Astrocyte (in vitro differentiated cells and primary cell): ENCODE data around the gene ANO4. TPM values are rescaled to one million over a fixed set of nuclear protein-coding genes. Genes with fewer than 3 reads are reported as not detected.

ENCODE experiments used
- DNase-seq: peaks from one replicate; pipeline ENCODE4 v3.0.0-alpha.2; 2010; ENCODE audit warnings: low read depth
- FAIRE-seq: peaks from 2 replicates; lab custom pipeline; 2011; peaks lifted over from hg19 to GRCh38; lab: Jason Lieb, UNC
- H2AFZ ChIP-seq: 2 replicates; pipeline ENCODE4 v1.6.0; 2012; ENCODE audit warnings: low read depth, low read length, inconsistent platforms
- H3K27ac ChIP-seq: 2 replicates; pipeline ENCODE4 v1.5.1; 2011; ENCODE audit warnings: low read depth, low read length, inconsistent platforms
- H3K27me3 ChIP-seq: 2 replicates; pipeline ENCODE4 v1.6.0; 2011; ENCODE audit warnings: low read length, inconsistent platforms; ENCODE audit not compliant: insufficient read depth
- H3K36me3 ChIP-seq: 2 replicates; pipeline ENCODE4 v1.5.1; 2011; ENCODE audit warnings: low read length, inconsistent platforms; ENCODE audit not compliant: insufficient read depth
- H3K4me1 ChIP-seq: 2 replicates; pipeline ENCODE4 v1.5.1; 2011; ENCODE audit warnings: low read length, inconsistent platforms; ENCODE audit not compliant: insufficient read depth
- H3K4me2 ChIP-seq: 2 replicates; pipeline ENCODE4 v1.6.0; 2012; ENCODE audit warnings: low read length, inconsistent platforms
- H3K4me3 ChIP-seq: 2 replicates; pipeline ENCODE4 v1.5.1; 2011; ENCODE audit warnings: low read depth, mild to moderate bottlenecking, low read length, inconsistent platforms; ENCODE audit not compliant: insufficient read depth
- H3K79me2 ChIP-seq: 2 replicates; pipeline ENCODE4 v1.6.0; 2012; ENCODE audit warnings: mild to moderate bottlenecking, low read length, inconsistent platforms; ENCODE audit not compliant: insufficient read depth
- H3K9ac ChIP-seq: 2 replicates; pipeline ENCODE4 v1.6.0; 2012; ENCODE audit warnings: mild to moderate bottlenecking, low read length, inconsistent platforms
- H3K9me3 ChIP-seq: 2 replicates; pipeline ENCODE4 v1.5.1; 2012; ENCODE audit warnings: low read depth, mild to moderate bottlenecking, low read length, inconsistent platforms; ENCODE audit not compliant: insufficient read depth
- H4K20me1 ChIP-seq: 2 replicates; pipeline ENCODE4 v1.6.0; 2012; ENCODE audit warnings: low read length, inconsistent platforms; ENCODE audit not compliant: insufficient read depth
- H3K27ac Mint-ChIP-seq: one replicate; pipeline ENCODE4 v1.8.0; 2021; ENCODE audit warnings: mild to moderate bottlenecking, mixed read lengths; ENCODE audit not compliant: unreplicated experiment
- H3K27me3 Mint-ChIP-seq: one replicate; pipeline ENCODE4 v1.8.0; 2021; ENCODE audit warnings: low read depth, mixed read lengths; ENCODE audit not compliant: unreplicated experiment
- H3K36me3 Mint-ChIP-seq: one replicate; pipeline ENCODE4 v1.8.0; 2021; ENCODE audit warnings: low read depth, mixed read lengths; ENCODE audit not compliant: unreplicated experiment
- H3K4me1 Mint-ChIP-seq: one replicate; pipeline ENCODE4 v1.8.0; 2021; ENCODE audit warnings: low read depth, mixed read lengths; ENCODE audit not compliant: unreplicated experiment
- H3K4me3 Mint-ChIP-seq: one replicate; pipeline ENCODE4 v1.8.0; 2021; ENCODE audit warnings: mild to moderate bottlenecking, moderate library complexity, mixed read lengths; ENCODE audit not compliant: unreplicated experiment
- H3K9me3 Mint-ChIP-seq: one replicate; pipeline ENCODE4 v1.8.0; 2021; ENCODE audit warnings: mild to moderate bottlenecking, mixed read lengths; ENCODE audit not compliant: unreplicated experiment
- EZH2 ChIP-seq: IDR thresholded peaks from 2 replicates; pipeline ENCODE4 v1.6.1; 2012; ENCODE audit warnings: mild to moderate bottlenecking, low read length, inconsistent platforms; ENCODE audit not compliant: insufficient read depth
- total RNA-seq: library from RNA; stranded (reverse); gene quantifications from 2 replicates; pipeline ENCODE4 v1.2.1, GENCODE V29; 2021
- TF ChIP-seq, protein P1 (sequence below): IDR thresholded peaks from 2 replicates; pipeline ENCODE4 v1.5.1; 2011; ENCODE audit warnings: low read depth, mild to moderate bottlenecking, inconsistent platforms, low read length, moderate library complexity; ENCODE audit not compliant: insufficient read depth

ANO4 gene
- total RNA-seq, 1 donor from 2014 or later = 41.3 TPM

DNA sequence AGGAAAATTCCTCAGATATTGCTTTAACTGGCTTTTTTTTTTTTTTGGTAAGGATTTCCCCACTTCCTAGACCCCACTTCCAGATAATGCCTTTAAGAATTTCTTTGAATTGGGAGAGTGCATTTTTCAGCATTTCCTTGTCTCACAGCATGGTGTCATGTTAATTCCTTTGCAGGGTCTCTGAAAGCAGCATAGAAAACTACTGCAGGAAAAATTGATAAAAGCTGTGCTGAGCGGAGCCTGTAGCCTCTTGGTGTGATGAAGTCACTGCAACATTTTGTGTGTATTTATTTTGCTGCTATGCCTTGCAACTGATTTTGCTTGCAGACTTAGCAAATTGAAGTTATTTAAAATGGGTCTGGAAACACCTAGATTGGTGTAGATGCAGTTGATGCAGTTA, 2.7 kb downstream of the ANO4 start:
- no peaks in the 10 kb centered on the region for H3K9me3 ChIP-seq
- no peaks in the 10 kb centered on the region for H4K20me1 ChIP-seq
- peaks cover 37% of the 10 kb centered on the region for H3K4me1 ChIP-seq
- FAIRE-seq = no peak
- H3K36me3 Mint-ChIP-seq = no peaks in the 10 kb centered on the region
- peak overlapping the region; percentile 73 for H3K9ac ChIP-seq
- peak overlapping the region; percentile 67 for H3K4me3 ChIP-seq
- peaks cover 71% of the 10 kb centered on the region for H3K4me1 Mint-ChIP-seq
- peak overlapping the region; percentile 93 for H3K4me3 Mint-ChIP-seq
- H3K27me3 Mint-ChIP-seq = no peaks in the 10 kb centered on the region
- H3K4me2 ChIP-seq = peak overlapping the region; percentile 91
- H3K27ac Mint-ChIP-seq = peak overlapping the region; percentile 97
- no peaks in the 10 kb centered on the region for H3K36me3 ChIP-seq
- no peak for DNase-seq
- no peak overlapping the region for H2AFZ ChIP-seq
- peaks cover 20% of the 10 kb centered on the region for H3K79me2 ChIP-seq
- H3K27ac ChIP-seq = peak overlapping the region; percentile 98
- TF ChIP-seq, protein P1, sequence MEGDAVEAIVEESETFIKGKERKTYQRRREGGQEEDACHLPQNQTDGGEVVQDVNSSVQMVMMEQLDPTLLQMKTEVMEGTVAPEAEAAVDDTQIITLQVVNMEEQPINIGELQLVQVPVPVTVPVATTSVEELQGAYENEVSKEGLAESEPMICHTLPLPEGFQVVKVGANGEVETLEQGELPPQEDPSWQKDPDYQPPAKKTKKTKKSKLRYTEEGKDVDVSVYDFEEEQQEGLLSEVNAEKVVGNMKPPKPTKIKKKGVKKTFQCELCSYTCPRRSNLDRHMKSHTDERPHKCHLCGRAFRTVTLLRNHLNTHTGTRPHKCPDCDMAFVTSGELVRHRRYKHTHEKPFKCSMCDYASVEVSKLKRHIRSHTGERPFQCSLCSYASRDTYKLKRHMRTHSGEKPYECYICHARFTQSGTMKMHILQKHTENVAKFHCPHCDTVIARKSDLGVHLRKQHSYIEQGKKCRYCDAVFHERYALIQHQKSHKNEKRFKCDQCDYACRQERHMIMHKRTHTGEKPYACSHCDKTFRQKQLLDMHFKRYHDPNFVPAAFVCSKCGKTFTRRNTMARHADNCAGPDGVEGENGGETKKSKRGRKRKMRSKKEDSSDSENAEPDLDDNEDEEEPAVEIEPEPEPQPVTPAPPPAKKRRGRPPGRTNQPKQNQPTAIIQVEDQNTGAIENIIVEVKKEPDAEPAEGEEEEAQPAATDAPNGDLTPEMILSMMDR = no peak
- no peak for TF ChIP-seq EZH2
- H3K27me3 ChIP-seq = no peaks in the 10 kb centered on the region
- no peaks in the 10 kb centered on the region for H3K9me3 Mint-ChIP-seq

DNA sequence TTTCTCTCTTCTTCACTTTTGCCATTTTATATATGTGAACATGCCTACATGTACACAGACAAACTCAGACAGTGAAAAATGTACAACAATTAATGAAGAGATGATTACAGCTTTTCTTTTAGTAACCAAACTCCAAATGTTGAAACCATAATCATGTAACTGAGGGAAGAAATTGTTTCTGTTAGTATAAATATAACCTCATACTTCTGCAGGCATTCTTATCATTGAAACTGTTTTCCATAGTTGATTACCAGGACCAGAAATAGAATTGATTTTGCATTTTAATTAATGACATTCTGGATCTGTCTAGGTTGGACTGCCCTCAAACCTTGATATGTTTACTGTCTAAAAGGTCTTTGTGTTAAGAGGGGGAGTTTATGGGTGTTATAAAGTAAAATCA, 3.2 kb downstream of the ANO4 start:
- Mint-ChIP-seq H3K4me1 (peaks cover 71% of the 10 kb centered on the region), H3K9me3 (no peaks in the 10 kb centered on the region), H3K27me3 (no peaks in the 10 kb centered on the region), H3K4me3 (peak overlapping the region; percentile 93), H3K36me3 (no peaks in the 10 kb centered on the region), H3K27ac (peak overlapping the region; percentile 97)
- Histone ChIP-seq H3K4me2 (peak overlapping the region; percentile 91), H3K4me3 (peak overlapping the region; percentile 67), H3K27ac (peak overlapping the region; percentile 98), H3K4me1 (peaks cover 37% of the 10 kb centered on the region), H3K27me3 (no peaks in the 10 kb centered on the region), H2AFZ (no peak overlapping the region), H3K9me3 (no peaks in the 10 kb centered on the region), H3K79me2 (peaks cover 20% of the 10 kb centered on the region), H4K20me1 (no peaks in the 10 kb centered on the region), H3K36me3 (no peaks in the 10 kb centered on the region), H3K9ac (peak overlapping the region; percentile 73)
- FAIRE-seq (no peak), DNase-seq (no peak)
- TF ChIP-seq, protein P1 = no peak
- TF ChIP-seq EZH2 = no peak

DNA sequence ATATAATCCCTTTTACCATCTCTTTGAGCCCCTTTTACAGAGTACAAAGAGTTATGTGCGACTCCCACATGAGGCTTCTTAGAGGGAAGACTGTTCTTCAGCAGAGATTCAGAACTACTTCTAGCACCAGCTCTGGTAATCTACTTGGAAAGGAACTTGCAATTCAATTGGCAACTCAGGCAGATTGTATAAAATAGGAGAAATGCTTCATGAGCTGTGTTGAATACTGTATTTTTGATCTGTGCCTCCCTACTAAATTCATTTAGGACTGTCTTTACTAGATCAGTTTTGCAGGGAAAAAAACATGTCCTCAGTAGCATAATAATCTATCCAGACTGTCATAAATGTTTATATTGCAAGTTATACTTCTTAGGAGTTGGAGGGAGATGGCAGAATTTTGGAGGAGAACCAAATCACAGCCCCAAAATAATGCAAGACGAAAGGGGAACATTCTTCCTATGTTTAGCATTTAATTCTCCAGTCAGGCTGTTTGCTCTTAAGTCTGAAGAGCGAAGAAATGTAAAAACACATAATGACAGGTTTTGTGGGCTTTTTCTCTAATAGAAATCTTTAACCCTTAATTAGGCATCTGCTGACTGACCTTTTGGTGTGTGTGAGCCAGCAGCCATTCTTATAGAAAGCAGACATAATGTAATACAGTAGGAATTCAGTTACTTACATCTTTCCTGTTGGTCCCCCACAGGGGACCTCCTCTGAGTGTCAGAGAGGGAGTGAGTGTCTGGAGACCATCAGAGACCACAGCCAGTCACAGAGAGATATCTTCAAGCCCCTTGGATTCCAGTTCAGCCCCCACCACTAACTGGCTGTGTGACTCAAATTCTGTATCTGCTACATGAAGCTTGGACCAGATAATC, 3.9 kb downstream of the ANO4 start:
- Mint-ChIP-seq H3K36me3 (peaks cover 3% of the 10 kb centered on the region), H3K4me1 (peaks cover 71% of the 10 kb centered on the region)

More for the DNA sequence above, 3.9 kb downstream of the ANO4 start:
- peak; percentile 83 for DNase-seq
- Histone ChIP-seq H3K9ac (peak overlapping the region; percentile 73), H3K27me3 (no peaks in the 10 kb centered on the region), H3K4me2 (peak overlapping the region; percentile 91), H3K36me3 (no peaks in the 10 kb centered on the region), H4K20me1 (no peaks in the 10 kb centered on the region), H3K27ac (peak overlapping the region; percentile 98), H3K79me2 (peaks cover 20% of the 10 kb centered on the region), H3K9me3 (no peaks in the 10 kb centered on the region), H3K4me1 (peaks cover 37% of the 10 kb centered on the region), H2AFZ (no peak overlapping the region), H3K4me3 (no peak overlapping the region)
- peak overlapping the region; percentile 97 for H3K27ac Mint-ChIP-seq
- no peak for FAIRE-seq
- H3K4me3 Mint-ChIP-seq = peak overlapping the region; percentile 93
- no peak for TF ChIP-seq EZH2
- TF ChIP-seq, protein P1 = no peak
- no peaks in the 10 kb centered on the region for H3K9me3 Mint-ChIP-seq
- H3K27me3 Mint-ChIP-seq = no peaks in the 10 kb centered on the region
